Naive B cell (primary cell): ENCODE measurements around the gene GSK3A. TPM values are rescaled to one million over a fixed set of nuclear protein-coding genes. Genes with fewer than 3 reads are reported as not detected.

Source experiments
- ATAC-seq, 2 donors: fragments of 150-1000 bp; cut with Tn5 transposase; 2 replicates each; pipeline ENCODE4 v1.10.0; 2021; ENCODE audit warnings: low read depth in 2 of 2, mild to moderate bottlenecking in 2 of 2, moderate library complexity in 2 of 2
- DNase-seq: peaks from one replicate; pipeline ENCODE4 v3.0.0; 2022
- H3K27ac Mint-ChIP-seq, 6 donors: one replicate each; pipeline ENCODE4 v1.8.0; 2020 to 2022; ENCODE audit warnings: mild to moderate bottlenecking in 6 of 6, mixed read lengths in 6 of 6, moderate library complexity in 5 of 6, inconsistent platforms in 2 of 6
- H3K27me3 Mint-ChIP-seq, 3 donors: one replicate each; pipeline ENCODE4 v1.8.0; 2021 to 2022; ENCODE audit warnings: mixed read lengths in 3 of 3, mild to moderate bottlenecking in 1 of 3
- H3K36me3 Mint-ChIP-seq, 2 donors: one replicate each; pipeline ENCODE4 v1.8.0; 2020 to 2022; ENCODE audit warnings: mixed read lengths in 2 of 2, inconsistent platforms in 1 of 2, mild to moderate bottlenecking in 1 of 2
- H3K4me1 Mint-ChIP-seq, 3 donors: one replicate each; pipeline ENCODE4 v1.8.0; 2020 to 2022; ENCODE audit warnings: mixed read lengths in 3 of 3, inconsistent platforms in 1 of 3, mild to moderate bottlenecking in 1 of 3, moderate library complexity in 1 of 3
- H3K4me3 Mint-ChIP-seq, 8 donors: one replicate each; pipeline ENCODE4 v1.8.0; 2020 to 2022; ENCODE audit warnings: mild to moderate bottlenecking in 8 of 8, mixed read lengths in 8 of 8, moderate library complexity in 8 of 8, inconsistent platforms in 2 of 8
- H3K9me3 Mint-ChIP-seq, 7 donors: one replicate each; pipeline ENCODE4 v1.8.0; 2020 to 2022; ENCODE audit warnings: mixed read lengths in 7 of 7, mild to moderate bottlenecking in 5 of 7, inconsistent platforms in 2 of 7, moderate library complexity in 1 of 7
- polyA plus RNA-seq, 6 donors: library from polyadenylated mRNA; unstranded; fragments of 300-500 nt; fragmentation: Illumina TruSeq; gene quantifications; one replicate each; pipeline ENCODE4 v1.2.3, GENCODE V29; 2021; ENCODE audit warnings: low read depth in 6 of 6

The GSK3A gene
- polyA plus RNA-seq, 6 donors from 2014 or later = 11.7 to 30.9 (median 18.3) TPM

DNA sequence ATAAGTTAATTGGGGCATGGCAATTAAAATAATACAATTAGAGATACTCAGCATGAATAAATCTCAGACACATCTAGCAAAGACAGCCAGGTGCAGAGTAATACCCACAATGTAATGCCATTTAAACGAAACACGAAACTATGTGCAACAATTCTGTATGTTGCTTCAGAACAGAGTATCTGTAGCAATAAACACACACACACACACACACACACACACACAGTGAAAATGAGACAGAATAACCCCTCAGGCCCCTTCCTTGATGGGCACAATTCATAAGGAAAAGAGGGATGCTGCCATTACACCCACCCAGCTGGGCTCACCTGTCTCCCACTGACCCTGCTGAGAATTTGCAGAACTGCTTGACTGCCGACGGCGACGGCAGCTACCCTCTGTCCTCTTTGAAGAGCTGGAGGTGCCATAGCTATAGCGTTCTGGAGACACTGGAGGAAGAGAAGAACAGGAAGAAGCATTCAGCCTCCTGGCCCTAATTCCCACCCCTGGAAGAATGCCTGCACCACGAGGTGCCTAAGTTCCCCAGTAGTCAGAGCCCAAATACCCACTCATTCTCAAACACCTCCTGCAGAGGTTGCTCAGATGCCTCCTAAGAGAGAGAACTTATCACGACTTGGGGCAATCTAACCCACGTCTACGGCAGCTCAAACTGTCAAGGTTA, 27.5 kb downstream of the GSK3A start:
- H3K9me3 Mint-ChIP-seq = no peaks in the 10 kb centered on the region
- peak overlapping the region; percentile 19 to 99 (median 94) for H3K4me3 Mint-ChIP-seq
- no peaks in the 10 kb centered on the region for H3K27me3 Mint-ChIP-seq
- peaks cover 52 to 62% (median 53%) of the 10 kb centered on the region in 3 donors for H3K4me1 Mint-ChIP-seq
- ATAC-seq = no peak
- no peak for DNase-seq
- H3K27ac Mint-ChIP-seq = peak overlapping the region in 5 of 6 donors; percentile 24 to 91 (median 65)
- peaks cover 9 to 22% of the 10 kb centered on the region in 2 donors for H3K36me3 Mint-ChIP-seq

- ATAC-seq (no peak), DNase-seq (no peak)
- H3K36me3 Mint-ChIP-seq = peaks cover 11 to 36% of the 10 kb centered on the region in 2 donors
- H3K9me3 Mint-ChIP-seq = no peaks in the 10 kb centered on the region
- no peaks in the 10 kb centered on the region for H3K27me3 Mint-ChIP-seq
- peak overlapping the region in 3 of 8 donors; percentile 25 to 74 (median 37) for H3K4me3 Mint-ChIP-seq
- H3K4me1 Mint-ChIP-seq = peaks cover 50 to 53% (median 53%) of the 10 kb centered on the region in 3 donors
- peak overlapping the region in 1 of 6 donors; percentile 46 for H3K27ac Mint-ChIP-seq
Observed at GRCh38 chr19:42212886-42213285, 29.5 kb downstream of the GSK3A start.

DNA sequence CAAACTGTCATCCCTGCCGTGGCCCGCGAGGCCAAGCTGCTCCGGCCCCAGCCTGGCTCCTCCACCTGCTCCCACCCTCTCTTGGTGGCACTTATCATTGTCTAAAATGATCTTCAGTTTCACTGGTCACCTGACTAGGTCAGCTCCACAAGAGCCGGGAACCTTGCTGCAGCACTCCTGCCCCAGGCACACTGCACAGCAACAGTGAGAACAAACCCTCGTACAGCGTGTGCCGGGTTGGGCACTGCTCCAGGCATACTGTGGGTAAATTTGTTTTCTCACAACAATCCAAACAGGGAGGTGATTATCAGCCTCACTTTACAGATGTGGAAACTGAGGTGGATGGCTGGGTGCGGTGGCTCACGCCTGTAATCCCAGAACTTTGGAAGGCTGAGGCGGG, 33.8 kb downstream of the GSK3A start:
- H3K9me3 Mint-ChIP-seq = no peaks in the 10 kb centered on the region
- peaks cover 42 to 56% (median 43%) of the 10 kb centered on the region in 3 donors for H3K4me1 Mint-ChIP-seq

GRCh38 chr19:42207767-42208271, 34.6 kb downstream of the GSK3A start:
- Mint-ChIP-seq H3K27ac (peak overlapping the region in 3 of 6 donors; percentile 68 to 93 (median 84)), H3K9me3 (no peaks in the 10 kb centered on the region), H3K27me3 (no peaks in the 10 kb centered on the region), H3K36me3 (peaks cover 16 to 54% of the 10 kb centered on the region in 2 donors), H3K4me1 (peaks cover 42 to 56% (median 47%) of the 10 kb centered on the region in 3 donors), H3K4me3 (peak overlapping the region in 1 of 8 donors; percentile 40)
- DNase-seq (no peak), ATAC-seq (no peak)

More for the DNA sequence above, 33.8 kb downstream of the GSK3A start:
- H3K27me3 Mint-ChIP-seq = no peaks in the 10 kb centered on the region
- peak overlapping the region in 1 of 8 donors; percentile 1 for H3K4me3 Mint-ChIP-seq
- peak overlapping the region in 4 of 6 donors; percentile 60 to 84 (median 72) for H3K27ac Mint-ChIP-seq
- ATAC-seq (no peak), DNase-seq (no peak)
- H3K36me3 Mint-ChIP-seq = peaks cover 14 to 54% of the 10 kb centered on the region in 2 donors

DNA sequence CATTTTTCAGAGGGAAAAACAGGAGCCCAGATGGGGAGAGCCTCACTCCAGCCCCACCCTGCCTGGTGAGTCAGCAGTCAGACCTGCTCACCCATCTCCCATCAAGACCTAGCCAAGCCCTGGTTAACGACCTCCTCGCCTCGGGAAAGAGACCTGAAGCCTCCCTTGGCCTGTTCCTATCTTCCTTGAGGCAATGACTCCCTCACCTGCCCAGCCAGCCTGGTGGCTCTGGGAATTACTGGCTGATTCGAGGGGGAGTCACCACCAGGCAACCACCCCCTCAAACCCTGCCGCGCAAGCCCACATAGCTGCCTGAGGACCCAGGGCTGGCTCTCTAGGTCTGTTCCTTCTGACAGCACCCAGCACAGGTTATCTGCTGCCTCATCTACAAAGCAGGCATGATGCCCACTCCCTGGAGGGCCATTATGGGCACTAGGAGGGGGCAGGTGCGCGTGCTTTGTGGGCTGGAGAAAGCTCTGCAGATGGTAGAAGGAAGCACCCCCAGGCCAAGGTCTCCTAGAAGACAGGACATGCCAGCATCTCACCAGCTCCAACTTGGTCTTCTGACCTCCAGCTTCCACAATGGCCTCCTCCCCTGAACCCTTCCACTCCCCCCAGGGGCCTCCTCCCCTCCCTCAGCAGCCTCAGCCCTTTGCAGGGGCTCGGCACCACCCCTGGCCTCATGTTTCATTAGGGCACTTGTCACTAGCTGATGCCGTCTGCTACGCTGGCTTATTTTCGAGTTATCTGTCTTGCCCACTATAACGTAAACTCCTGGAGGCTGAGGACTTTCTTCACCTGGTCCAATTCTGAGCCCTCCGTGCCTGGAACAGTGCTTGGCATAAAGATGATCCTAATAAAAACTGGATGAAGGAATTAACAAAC, 35.3 kb downstream of the GSK3A start:
- peaks cover 48 to 60% (median 52%) of the 10 kb centered on the region in 3 donors for H3K4me1 Mint-ChIP-seq
- ATAC-seq = no peak
- no peak for DNase-seq
- peaks cover 19 to 53% of the 10 kb centered on the region in 2 donors for H3K36me3 Mint-ChIP-seq
- peak overlapping the region in 1 of 8 donors; percentile 40 for H3K4me3 Mint-ChIP-seq
- H3K27ac Mint-ChIP-seq = peak overlapping the region in 2 of 6 donors; percentile 84 to 93
- H3K27me3 Mint-ChIP-seq = no peaks in the 10 kb centered on the region
- H3K9me3 Mint-ChIP-seq = no peaks in the 10 kb centered on the region

DNA sequence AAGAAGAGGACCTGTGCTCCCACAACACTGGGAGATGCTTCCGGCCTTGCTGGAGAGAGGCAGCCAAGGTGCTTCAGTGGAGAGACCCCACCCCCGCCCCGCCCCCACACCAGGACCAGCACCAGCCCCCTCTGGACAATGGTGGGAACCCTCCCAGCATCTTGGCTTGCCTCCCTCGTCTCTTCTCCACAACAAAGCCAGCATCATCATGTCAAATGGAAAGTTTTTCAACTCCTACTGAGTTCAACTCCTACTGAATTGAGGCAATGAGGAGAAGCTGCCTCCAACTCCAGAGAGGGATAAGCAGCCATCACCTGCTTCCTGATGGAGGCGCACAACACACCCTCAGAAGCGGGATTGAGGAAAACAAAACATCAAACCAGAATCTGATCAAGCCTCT, 37.7 kb downstream of the GSK3A start:
- no peaks in the 10 kb centered on the region for H3K27me3 Mint-ChIP-seq
- no peak overlapping the region for H3K4me3 Mint-ChIP-seq
- peak overlapping the region in 4 of 6 donors; percentile 18 to 92 (median 64) for H3K27ac Mint-ChIP-seq
- no peak for DNase-seq
- peaks cover 67 to 80% (median 69%) of the 10 kb centered on the region in 3 donors for H3K4me1 Mint-ChIP-seq
- no peaks in the 10 kb centered on the region for H3K9me3 Mint-ChIP-seq
- peaks cover 13 to 46% of the 10 kb centered on the region in 2 donors for H3K36me3 Mint-ChIP-seq
- no peak for ATAC-seq

DNA sequence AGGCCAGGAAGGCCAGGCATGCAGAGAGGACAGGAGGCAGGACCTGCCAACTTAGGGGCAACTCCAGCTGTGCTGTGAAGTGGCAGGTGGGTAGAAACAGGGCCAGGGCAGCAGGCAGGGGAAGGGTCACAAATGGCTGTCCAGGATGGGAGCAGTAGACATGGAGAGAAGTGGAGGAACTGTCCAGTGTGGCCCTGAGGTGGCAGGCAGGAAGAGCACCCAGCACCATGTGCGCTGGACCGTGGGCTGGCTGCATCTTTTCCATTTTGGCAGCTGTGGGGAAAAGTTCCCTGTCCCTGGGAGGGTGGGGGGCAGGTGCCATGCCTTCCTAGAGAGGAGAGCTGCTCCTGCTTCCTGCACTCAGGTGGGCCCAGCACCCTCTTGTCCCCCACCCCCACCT, 38.7 kb downstream of the GSK3A start:
- no peaks in the 10 kb centered on the region for H3K9me3 Mint-ChIP-seq
- peak overlapping the region; percentile 61 to 100 (median 92) for H3K27ac Mint-ChIP-seq
- H3K27me3 Mint-ChIP-seq = no peaks in the 10 kb centered on the region
- H3K36me3 Mint-ChIP-seq = peaks cover 13 to 44% of the 10 kb centered on the region in 2 donors
- no peak for ATAC-seq
- H3K4me1 Mint-ChIP-seq = peaks cover 76 to 88% (median 78%) of the 10 kb centered on the region in 3 donors
- peak overlapping the region in 7 of 8 donors; percentile 24 to 74 (median 53) for H3K4me3 Mint-ChIP-seq
- DNase-seq = no peak

DNA sequence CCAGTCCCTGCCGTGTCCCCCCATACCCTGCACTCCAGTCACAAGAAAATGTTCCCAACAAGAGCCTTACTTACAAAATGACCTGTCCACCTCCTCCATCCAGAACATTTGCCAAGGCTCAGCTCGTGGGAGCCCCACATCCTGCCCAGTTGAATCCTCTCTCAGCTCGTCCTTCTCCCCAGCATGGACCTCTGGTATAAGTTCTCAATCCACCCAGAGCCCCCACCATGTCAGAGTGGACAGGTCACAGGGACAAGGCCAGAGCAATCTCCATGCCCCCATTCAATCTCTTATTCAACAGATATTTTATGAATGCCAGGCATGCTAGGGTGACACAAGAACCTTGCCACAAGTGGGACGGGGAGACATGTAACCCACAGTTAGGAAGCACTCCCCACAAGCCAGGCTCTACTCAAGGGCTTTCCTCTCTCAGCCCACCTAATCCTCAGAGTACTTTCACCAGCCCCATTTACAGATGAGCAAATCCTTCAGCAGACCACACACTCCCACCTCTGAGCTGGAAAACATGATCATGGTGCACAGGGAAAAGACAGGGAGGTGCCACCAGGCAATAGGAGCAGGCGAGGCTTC, 40.0 kb downstream of the GSK3A start:
- no peaks in the 10 kb centered on the region for H3K27me3 Mint-ChIP-seq
- peaks cover 69 to 82% (median 81%) of the 10 kb centered on the region in 3 donors for H3K4me1 Mint-ChIP-seq
- H3K4me3 Mint-ChIP-seq = peak overlapping the region; percentile 64 to 92 (median 87)
- peaks cover 13 to 31% of the 10 kb centered on the region in 2 donors for H3K36me3 Mint-ChIP-seq
- H3K9me3 Mint-ChIP-seq = no peaks in the 10 kb centered on the region
- ATAC-seq (no peak), DNase-seq (no peak)
- peak overlapping the region; percentile 92 to 100 (median 98) for H3K27ac Mint-ChIP-seq

GRCh38 chr19:42201489-42202289, 40.7 kb downstream of the GSK3A start:
- Mint-ChIP-seq H3K36me3 (peaks cover 13 to 30% of the 10 kb centered on the region in 2 donors), H3K27me3 (no peaks in the 10 kb centered on the region), H3K9me3 (no peaks in the 10 kb centered on the region)

GRCh38 chr19:42200116-42200715, 42.2 kb downstream of the GSK3A start:
- H3K9me3 Mint-ChIP-seq = no peaks in the 10 kb centered on the region
- ATAC-seq (no peak), DNase-seq (no peak)
- peaks cover 76 to 92% (median 80%) of the 10 kb centered on the region in 3 donors for H3K4me1 Mint-ChIP-seq
- H3K36me3 Mint-ChIP-seq = peaks cover 9 to 21% of the 10 kb centered on the region in 2 donors
- no peaks in the 10 kb centered on the region for H3K27me3 Mint-ChIP-seq
- H3K27ac Mint-ChIP-seq = peak overlapping the region; percentile 61 to 99 (median 96)
- peak overlapping the region; percentile 61 to 92 (median 87) for H3K4me3 Mint-ChIP-seq

More at GRCh38 chr19:42201489-42202289, 40.7 kb downstream of the GSK3A start:
- peak overlapping the region; percentile 64 to 92 (median 87) for H3K4me3 Mint-ChIP-seq
- ATAC-seq (peak; percentile 83 to 86), DNase-seq (peak; percentile 89)
- H3K27ac Mint-ChIP-seq = peak overlapping the region; percentile 92 to 100 (median 98)
- peaks cover 75 to 88% (median 80%) of the 10 kb centered on the region in 3 donors for H3K4me1 Mint-ChIP-seq

DNA sequence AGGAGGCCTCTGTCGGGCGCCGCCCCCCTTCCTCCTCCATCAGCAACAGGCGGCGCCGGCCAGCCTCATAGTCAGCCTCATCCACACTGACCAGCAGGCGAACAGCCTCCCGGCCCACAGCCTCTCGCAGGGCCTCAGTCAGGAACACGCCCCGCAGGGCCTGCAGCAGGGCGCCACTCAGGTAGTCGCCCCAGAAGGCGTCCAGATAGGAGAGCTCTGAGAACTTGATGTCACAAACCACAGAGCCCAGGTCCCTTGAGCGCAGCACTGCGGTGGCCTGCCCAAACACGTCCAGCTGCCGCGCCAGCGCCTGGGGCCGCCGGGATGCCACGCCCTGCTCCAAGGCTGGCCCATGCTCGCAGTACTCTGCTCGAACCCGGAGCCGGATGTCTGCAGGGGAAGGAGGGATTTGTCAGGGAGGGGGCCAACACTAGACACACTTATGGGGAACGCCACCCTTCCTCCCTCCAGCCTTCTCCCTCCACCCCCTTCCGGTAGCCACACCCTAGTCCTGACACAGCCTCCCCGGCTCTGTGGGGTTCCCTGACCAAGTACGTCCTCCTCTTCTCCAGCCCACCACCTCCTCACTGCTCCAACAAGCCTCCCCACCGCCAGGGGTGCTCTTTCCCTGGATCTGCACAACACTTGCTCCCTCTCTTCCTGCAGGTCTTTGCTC, 42.8 kb downstream of the GSK3A start:
- H3K4me1 Mint-ChIP-seq = peaks cover 70 to 89% (median 76%) of the 10 kb centered on the region in 3 donors
- peak overlapping the region; percentile 61 to 99 (median 96) for H3K27ac Mint-ChIP-seq
- DNase-seq = peak; percentile 47

More for the DNA sequence above, 42.8 kb downstream of the GSK3A start:
- peak; percentile 15 for ATAC-seq
- H3K36me3 Mint-ChIP-seq = peaks cover 9 to 16% of the 10 kb centered on the region in 2 donors
- no peaks in the 10 kb centered on the region for H3K27me3 Mint-ChIP-seq
- H3K9me3 Mint-ChIP-seq = no peaks in the 10 kb centered on the region
- peak overlapping the region; percentile 61 to 92 (median 87) for H3K4me3 Mint-ChIP-seq
